BE2C (cell line): Measurements from ENCODE around the gene BUB1.

Source experiments
- DNase-seq: peaks from one replicate; pipeline ENCODE4 v3.0.0-alpha.2; 2020
- H3K27me3 ChIP-seq: fragments of 250-450 bp; sonication (Bioruptor Pico); 2 replicates; pipeline ENCODE4 v1.5.1; 2020; ENCODE audit warnings: mild to moderate bottlenecking
- H3K36me3 ChIP-seq: fragments of 250-450 bp; sonication (Bioruptor Pico); 2 replicates; pipeline ENCODE4 v1.5.1; 2020; ENCODE audit warnings: mild to moderate bottlenecking
- H3K4me1 ChIP-seq: fragments of 250-450 bp; sonication (Bioruptor Pico); 2 replicates; pipeline ENCODE4 v1.5.1; 2020
- H3K4me3 ChIP-seq: 2 replicates; pipeline ENCODE4 v1.5.1; 2011; ENCODE audit warnings: low read depth, low read length
- H3K9me3 ChIP-seq: fragments of 250-450 bp; sonication (Bioruptor Pico); 2 replicates; pipeline ENCODE4 v1.5.1; 2020
- TF ChIP-seq, protein P1 (sequence below): IDR thresholded peaks from 2 replicates; pipeline ENCODE4 v1.5.1; 2012; ENCODE audit warnings: mild to moderate bottlenecking, low read depth, low read length

BUB1 gene

DNA sequence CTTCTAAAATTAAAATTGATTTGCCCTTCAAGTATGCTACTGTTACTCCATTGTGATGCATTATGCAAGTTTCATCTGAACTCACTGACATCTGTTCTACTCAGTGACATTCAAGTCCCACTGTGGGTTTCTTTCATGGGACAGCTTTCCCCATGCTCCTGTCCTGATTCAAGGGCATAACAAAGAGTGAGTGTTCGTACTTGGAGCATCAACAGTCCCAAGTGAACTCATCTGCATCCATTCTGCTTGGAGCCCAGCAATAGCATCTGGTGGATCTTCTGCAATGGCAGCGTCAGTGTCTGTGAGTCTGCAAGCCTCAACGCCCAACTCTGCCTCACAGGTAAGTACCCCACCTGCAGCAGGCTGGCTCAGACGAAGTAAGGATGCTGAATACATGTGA is 27.5 kb downstream of the BUB1 start:
- no peaks in the 10 kb centered on the region for H3K4me1 ChIP-seq
- no peaks in the 10 kb centered on the region for H3K9me3 ChIP-seq
- peaks cover 4% of the 10 kb centered on the region for H3K36me3 ChIP-seq
- TF ChIP-seq, protein P1, sequence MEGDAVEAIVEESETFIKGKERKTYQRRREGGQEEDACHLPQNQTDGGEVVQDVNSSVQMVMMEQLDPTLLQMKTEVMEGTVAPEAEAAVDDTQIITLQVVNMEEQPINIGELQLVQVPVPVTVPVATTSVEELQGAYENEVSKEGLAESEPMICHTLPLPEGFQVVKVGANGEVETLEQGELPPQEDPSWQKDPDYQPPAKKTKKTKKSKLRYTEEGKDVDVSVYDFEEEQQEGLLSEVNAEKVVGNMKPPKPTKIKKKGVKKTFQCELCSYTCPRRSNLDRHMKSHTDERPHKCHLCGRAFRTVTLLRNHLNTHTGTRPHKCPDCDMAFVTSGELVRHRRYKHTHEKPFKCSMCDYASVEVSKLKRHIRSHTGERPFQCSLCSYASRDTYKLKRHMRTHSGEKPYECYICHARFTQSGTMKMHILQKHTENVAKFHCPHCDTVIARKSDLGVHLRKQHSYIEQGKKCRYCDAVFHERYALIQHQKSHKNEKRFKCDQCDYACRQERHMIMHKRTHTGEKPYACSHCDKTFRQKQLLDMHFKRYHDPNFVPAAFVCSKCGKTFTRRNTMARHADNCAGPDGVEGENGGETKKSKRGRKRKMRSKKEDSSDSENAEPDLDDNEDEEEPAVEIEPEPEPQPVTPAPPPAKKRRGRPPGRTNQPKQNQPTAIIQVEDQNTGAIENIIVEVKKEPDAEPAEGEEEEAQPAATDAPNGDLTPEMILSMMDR, result no peak
- no peak overlapping the region for H3K4me3 ChIP-seq
- DNase-seq, result no peak
- H3K27me3 ChIP-seq, result no peaks in the 10 kb centered on the region

DNA sequence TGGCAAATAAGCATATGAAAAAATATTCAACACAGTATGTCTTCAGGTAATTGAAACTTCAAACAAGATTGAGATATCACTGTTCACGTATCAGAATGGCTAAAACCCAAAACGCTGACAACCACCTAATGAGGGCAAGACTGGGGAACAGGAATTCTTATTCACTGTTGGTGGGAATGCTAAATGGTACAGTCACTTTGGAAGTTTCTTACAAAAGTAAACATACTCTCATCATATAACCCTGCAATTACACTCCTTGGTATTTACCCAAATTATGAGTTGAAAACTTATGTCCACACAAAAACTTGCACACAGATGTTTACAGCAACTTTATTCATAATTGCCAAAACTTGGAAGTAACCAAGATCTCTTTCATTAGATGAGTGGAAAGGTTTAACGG is 30.1 kb downstream of the BUB1 start:
- peaks cover 4% of the 10 kb centered on the region; the same call in 1 of the 2 replicates for H3K36me3 ChIP-seq
- no peaks in the 10 kb centered on the region for H3K27me3 ChIP-seq
- no peaks in the 10 kb centered on the region for H3K9me3 ChIP-seq
- H3K4me3 ChIP-seq, result no peak overlapping the region
- TF ChIP-seq, protein P1, result no peak
- DNase-seq, result no peak
- H3K4me1 ChIP-seq, result no peaks in the 10 kb centered on the region

DNA sequence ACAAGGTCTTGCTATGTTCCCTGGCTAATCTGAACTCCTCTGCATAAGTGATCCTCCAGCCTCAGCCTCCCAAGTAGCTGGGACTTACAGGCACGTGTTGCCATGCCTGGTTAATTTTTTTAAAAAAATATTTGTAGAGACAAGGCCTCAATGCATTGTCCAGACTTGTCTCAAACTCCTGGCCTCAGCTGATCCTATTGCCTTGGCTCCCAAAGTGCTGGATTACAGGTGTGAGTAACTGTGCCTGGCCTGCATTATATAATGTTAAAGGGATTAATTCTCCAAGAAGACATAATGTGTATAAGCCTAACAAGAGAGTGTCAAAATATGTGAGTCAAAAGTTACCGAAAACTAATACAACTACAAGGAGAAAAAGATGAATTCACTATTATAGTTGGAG is 32.2 kb downstream of the BUB1 start:
- Histone ChIP-seq H3K36me3 (peaks cover 4% of the 10 kb centered on the region; the same call in 1 of the 2 replicates), H3K27me3 (no peaks in the 10 kb centered on the region), H3K4me1 (no peaks in the 10 kb centered on the region), H3K9me3 (no peaks in the 10 kb centered on the region), H3K4me3 (no peak overlapping the region)
- no peak for DNase-seq
- TF ChIP-seq, protein P1, result no peak

DNA sequence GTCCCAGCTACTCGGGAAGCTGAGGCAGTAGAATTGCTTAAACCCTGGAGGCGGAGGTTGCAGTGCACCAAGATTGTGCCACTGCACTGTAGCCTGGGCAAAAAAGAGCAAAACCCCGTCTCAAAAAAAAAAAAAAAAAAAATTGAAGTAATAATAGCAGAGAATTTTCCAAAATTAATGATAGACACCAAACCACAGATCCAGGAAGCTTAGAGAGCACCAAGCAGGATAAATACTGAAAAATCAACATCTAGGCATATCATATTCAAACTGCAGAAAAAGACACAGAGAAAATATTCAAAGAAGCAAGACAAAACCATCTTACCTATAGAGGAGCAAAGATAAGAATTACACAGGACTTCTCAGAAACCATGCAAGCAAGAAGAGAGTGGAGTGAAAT is 33.5 kb downstream of the BUB1 start:
- H3K4me1 ChIP-seq, result no peaks in the 10 kb centered on the region
- no peak overlapping the region for H3K4me3 ChIP-seq
- TF ChIP-seq, protein P1, result no peak
- no peaks in the 10 kb centered on the region for H3K27me3 ChIP-seq
- DNase-seq, result no peak
- no peaks in the 10 kb centered on the region for H3K36me3 ChIP-seq
- no peaks in the 10 kb centered on the region for H3K9me3 ChIP-seq

DNA sequence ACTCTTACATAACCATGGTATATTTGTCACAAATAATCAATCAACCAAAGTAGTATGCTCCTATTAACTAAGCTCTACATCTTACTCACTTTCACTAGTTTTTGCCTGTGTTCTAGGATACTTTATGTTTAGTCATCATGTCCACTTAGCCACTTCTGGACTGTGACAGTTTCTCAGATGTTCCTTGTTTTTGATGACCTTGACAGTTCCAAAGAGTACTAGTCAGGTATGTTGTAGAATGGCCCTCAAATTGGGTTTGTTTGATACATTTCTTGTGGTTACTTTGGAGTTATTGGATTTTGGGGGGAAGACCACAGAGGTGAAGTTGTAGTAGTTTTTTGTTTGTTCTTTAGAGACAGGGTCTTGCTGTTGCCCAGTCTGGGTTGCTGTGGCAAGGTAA is 35.5 kb downstream of the BUB1 start:
- H3K4me1 ChIP-seq, result no peaks in the 10 kb centered on the region
- H3K27me3 ChIP-seq, result no peaks in the 10 kb centered on the region
- no peaks in the 10 kb centered on the region; the same call in 1 of the 2 replicates for H3K36me3 ChIP-seq
- no peak for DNase-seq
- no peaks in the 10 kb centered on the region for H3K9me3 ChIP-seq
- TF ChIP-seq, protein P1, result no peak
- H3K4me3 ChIP-seq, result no peak overlapping the region

DNA sequence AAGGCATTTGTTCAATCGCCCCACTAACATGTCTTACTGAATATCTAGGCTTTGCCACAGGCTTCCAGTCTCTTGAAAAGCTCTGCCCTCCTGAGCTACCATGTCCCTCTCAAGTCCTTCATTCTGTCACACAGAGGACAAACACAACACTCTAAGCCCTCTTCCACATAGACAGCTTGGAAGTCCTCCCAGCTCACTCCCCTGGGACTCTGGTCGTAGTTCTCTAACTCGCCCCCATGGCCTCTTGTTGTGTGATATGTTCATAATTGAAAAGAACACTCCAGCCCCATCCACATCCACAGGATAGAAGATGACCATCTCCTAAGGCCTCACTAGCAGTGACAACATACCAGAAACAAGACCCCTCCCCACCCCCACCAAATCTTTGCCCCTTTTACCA is 37.9 kb downstream of the BUB1 start:
- no peaks in the 10 kb centered on the region for H3K4me1 ChIP-seq
- no peak overlapping the region for H3K4me3 ChIP-seq
- H3K9me3 ChIP-seq, result no peaks in the 10 kb centered on the region
- no peaks in the 10 kb centered on the region for H3K27me3 ChIP-seq
- no peak for DNase-seq
- TF ChIP-seq, protein P1, result no peak
- H3K36me3 ChIP-seq, result no peaks in the 10 kb centered on the region; the same call in 1 of the 2 replicates
